Activated naive CD4-positive, alpha-beta T cell treated with anti-CD3 and anti-CD28 coated beads, Interleukin-2, amount 50 U/mL, for 16 hours (primary cell): Measurements from ENCODE around the gene RNF169.
A peak's percentile ranks its signal among the peaks of the same experiment; 100 is the strongest.

ENCODE experiments used
- DNase-seq: peaks from one replicate; pipeline ENCODE4 v3.0.0-alpha.2; 2020

RNF169 gene, protein sequence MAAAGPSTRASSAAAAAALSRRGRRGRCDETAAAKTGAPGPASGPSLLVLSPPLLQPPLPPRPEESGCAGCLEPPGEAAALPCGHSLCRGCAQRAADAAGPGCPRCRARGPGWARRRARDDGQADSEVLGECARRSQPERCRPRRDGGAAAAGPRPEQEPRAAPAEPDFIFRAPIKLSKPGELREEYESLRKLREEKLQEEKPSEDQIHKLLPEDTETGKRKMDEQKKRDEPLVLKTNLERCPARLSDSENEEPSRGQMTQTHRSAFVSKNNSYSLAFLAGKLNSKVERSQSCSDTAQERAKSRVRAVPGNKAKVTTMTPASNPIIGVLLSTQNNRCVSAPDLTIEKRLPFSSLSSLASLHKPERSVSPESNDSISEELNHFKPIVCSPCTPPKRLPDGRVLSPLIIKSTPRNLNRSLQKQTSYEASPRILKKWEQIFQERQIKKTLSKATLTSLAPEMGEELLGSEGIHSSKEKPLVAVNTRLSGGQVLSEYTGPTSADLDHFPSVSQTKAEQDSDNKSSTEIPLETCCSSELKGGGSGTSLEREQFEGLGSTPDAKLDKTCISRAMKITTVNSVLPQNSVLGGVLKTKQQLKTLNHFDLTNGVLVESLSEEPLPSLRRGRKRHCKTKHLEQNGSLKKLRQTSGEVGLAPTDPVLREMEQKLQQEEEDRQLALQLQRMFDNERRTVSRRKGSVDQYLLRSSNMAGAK

DNA sequence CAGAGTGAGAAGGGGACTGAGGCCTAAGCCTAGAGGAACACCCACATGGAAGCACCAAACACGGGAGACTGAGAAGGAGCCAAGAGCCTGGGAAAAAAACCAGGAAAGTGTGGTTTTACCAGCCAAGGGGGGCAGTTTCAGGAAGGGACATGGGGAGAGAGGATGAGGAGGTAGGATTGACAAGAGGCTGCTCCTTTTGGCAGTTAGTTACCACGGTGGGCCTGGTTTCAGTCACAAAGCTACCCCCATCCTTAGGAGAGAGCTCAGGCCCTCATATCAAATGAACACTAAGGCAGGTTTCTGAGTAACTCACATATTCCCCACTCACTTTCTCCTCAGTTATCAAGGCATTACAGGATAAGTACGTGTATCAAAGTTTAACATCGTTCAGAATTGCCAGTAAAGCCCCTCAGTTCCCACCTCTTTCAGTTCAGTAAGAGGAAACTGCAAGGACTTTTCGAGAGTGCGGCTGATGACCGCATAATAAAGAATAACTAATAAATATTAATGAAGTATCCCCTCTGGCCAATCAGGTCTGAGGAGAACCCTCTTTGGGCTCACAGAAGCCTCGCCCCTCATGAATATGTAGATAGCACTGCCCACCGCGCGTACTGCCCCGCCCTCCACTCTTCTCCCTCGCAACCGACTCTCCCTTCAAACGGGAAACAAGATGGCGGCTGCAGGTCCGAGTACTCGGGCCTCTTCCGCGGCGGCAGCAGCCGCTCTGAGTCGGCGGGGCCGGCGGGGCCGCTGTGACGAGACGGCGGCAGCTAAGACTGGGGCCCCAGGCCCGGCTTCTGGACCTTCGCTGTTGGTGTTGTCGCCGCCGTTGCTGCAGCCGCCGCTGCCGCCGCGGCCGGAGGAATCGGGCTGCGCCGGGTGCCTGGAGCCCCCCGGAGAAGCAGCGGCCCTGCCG lies at the start of gene RNF169:
Gene RNF169 (plus strand): TSS at position 639 of the 916 bp plus-strand sequence. CDS start 32 bp downstream, at position 671.
- DNase-seq: peak; percentile 90

DNA sequence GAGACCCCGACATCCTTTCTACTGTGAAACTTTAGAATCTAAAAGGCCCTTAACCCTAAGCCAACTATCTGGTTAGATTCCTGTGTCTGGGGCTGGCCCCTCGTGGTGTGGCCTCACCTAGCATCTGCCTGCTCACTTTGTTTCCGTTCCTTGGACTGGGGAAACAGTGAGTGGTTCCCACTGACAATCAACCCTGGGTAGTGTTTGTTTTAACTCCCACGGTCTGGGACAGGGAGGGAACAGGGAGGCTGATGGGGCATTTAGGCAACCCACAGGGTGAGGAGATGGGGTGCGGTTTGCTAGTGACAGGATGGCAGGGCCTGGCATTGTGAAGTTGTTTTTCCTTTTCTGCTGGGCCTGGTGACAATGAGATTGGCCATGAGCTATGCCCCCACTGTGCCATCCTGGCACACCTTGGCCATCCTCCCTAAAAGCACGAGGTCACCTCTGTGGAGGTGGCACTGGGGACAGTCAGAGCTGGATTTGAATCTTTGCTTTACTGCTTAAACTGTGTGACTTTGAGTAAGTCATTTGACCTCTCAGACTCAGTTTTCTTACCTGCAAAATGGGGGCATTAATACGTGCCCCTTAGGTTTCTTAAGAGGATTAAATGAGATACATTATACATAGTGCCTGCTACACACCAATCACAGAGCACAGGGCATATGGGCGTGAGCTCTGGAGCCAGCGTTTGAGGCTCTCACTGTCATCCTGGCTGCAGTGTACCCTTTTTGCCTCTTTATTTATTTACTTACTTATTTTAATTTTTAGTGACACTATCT lies 48.8 kb upstream of the RNF169 start:
- no peak for DNase-seq

DNA sequence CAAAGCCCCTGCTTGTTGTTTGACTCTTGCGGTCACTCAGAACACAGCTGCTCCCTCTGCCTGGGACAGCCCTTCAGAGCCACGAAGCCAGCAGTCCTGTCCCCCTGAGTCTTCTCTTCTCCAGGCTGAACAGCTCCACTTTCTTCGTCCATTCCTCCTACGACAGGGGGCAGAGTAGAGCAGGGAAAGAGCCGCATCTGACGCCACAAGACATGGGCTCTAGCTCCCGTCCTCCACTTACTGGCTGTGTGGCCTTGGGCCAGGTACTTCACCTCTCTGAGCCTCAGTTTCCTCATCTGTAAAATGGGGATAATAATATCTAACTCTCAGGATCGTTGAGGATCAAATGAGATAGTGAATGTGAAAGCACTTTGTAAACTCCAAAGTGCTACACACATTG lies 47.3 kb upstream of the RNF169 start:
- DNase-seq: no peak

DNA sequence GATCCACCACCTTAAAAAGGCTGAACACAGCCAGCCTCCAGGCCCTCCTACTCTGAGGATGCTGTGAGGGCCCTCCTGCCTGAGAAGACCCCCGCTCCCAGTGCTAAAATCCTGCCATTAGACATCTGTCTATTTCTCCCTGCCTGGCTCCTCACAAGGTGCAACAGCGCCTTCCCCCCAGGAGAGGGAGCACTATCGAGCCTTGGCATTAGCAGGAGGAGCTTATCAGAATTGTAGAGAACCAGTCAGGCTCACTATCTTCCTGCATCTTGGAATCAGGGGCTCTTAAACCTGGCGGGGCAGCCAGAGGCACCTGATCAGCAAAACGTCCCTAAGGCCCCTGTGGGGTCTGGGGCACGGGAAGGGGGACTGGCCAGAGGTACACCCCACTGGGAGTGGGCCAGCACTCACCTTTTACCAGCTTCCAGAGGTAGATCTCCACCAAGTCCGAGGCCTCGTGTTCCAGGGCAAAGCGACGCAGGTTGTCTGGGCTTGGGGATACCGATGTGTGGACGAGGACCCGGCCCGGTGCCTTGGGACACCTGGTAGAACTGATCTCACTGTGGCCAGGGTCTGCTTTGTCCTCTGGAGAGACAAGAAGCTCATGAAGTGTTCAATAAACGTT lies 46.2 kb upstream of the RNF169 start:
- peak; percentile 59 for DNase-seq

DNA sequence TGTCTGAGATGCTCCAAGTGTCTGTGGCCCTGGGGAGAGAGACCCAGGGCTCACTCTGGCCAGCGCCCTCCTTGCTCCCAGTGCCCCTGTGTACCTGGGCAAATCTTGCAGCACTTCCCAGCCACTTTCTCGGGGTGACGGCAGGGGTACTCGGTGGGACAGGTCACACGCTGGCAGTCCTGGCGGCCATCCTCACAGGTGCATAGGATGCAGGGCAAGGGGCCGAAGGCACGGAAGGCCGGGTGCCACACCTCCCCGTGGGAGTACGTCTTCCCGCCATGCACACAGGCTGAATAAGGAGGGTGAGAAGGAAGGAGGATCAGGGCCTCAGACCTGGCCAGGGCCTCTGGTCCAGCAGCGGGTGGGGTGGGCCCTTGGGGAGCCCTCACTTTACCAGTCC lies 45.4 kb upstream of the RNF169 start:
- DNase-seq: no peak

DNA sequence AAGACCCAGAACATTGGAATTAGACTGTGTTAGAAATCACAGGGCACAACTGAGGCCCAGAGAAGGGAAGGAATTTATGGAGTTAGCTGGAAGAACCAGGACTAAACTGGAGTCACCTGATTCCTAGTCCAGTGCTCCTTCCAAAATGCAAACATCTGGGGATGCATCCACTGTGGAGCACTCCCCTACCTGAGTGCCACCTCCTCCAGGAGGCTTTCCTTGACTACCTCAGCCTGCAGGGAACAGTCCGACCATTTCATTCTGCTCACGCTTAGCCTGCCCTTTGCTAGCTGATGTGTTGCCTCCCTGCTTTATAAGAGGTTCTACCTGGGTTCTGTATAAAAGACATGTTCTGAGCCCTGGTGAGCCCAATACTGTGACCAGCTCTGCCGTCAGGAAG lies 41.5 kb upstream of the RNF169 start:
- DNase-seq: no peak

DNA sequence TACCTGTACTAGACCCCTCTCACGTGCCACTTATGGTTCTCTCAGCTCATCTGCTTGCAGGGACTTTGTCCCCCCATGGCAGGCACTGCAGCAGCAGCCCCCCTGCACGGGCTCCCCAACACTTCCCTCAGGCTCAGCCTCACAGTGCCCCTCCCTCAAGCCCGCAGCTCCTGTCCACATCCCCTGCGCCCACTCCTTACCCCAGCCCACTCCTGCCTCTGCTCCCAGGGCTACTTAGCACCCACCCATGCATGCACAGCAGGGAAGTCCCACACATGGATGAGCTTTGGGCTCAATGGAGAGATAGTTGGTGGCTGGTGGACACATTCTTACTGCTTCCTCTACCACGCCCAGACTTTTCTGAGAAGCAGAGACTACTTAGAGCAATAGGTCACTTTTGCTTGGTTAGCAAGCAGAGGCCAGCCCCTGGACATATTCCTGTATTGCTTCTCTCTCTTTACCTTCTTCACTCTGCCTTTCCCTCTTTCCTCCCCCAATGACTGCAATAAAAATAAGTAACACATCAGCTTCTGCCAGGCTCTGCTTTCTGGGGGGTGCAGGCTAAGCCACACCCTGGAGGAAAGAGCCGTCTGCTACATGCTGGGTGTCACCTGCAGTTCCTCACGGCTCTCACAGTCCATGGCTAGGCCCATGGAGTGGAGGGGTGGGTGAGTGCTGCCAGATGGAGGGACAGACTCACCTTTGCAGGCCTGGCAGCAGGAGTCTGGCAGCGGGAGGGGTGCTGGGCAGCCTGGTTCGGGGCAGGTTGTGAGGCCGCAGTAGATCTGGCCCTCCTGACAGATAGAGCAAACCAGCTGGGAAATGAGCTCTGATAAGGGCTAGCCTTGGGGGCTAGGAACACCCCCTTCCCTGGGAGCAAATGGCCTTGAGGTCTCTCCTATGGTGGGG lies 40.8 kb upstream of the RNF169 start:
- no peak for DNase-seq

DNA sequence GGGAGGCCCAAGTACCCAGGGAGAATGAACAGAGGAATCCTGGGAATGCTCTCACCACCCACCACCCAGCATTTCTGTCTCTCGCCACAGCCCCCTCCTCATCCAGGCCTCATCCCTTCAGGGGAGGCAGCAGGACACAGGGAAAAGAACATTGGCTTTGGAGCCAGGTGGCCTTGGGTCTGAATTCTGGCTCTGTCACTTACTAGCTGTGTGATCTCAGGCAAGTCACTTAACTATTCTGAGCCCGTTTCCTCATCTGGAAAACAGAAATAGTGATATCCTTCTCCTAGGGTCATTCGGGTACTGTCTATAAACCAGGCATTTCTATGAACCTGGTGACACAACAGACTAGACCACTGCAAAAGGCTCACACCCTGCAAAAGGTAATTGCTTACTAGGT lies 39.5 kb upstream of the RNF169 start:
- DNase-seq: no peak

DNA sequence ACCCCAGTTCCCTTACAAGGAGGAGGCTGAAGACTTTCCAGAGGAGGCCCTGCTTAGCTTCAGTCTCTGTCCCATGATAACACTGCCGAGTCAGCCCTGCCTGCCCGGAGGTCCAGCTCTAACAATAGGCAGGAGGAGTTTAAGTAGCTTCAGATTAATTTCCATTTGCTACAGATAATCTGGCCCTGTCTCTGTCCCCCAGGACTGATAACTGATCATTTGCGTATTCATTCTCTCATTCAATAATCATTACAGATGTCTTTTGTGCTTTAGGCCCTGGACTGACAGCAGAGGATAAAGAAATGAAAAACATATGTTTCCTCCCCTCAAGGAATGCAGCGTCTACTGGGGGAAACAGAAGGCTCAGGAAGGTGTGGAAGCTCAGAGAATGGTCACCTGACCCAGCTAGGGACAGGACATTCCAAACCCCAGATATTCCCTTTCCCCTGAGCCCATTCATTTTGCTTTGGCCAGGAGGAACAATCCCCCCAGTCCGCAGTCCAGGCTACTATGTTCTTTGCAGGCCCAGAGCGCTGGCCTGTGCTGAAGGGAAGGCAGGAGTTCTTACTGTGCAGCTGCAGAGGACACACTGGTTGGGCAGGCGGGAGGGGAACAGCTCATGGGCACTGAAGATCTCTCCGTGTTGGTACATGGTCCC lies 38.2 kb upstream of the RNF169 start:
- no peak for DNase-seq

DNA sequence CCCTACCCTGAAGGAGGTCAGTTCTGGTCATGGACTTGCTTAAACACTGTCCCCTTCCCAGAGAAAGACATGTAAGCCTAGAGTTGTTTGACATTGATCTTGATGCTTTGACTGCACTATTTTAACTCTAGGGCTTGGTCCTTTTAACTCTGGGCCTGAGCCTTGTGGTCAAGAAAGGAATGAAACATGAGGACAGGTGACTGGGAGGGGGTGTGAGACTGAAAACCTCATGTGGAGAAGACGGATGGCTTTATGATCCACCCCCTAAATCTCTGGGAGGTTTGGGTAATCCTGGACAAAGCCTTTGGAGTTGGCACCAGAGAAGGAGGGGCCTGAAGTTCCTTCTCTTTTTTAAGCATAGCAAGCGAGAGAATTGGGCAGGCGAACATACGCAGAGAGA lies 35.0 kb upstream of the RNF169 start:
- no peak for DNase-seq

DNA sequence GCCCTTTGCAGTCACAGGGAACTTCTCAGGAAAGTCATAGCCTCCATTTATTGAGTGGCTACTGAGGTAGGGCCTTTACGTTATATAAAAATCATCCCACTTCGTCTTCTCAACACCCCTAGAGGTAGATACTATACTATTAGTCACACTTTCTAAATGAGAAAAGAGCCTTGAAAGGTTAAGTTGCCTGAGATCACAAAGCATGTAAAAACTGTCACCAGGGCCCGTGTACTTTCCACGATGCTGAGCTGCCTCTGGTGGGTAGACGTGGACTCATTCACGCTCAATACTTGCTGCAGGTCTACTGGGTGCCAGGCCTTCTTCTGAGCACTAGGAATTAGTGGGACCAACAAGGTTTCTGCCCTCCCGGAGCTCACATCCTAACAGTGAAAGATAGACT lies 33.7 kb upstream of the RNF169 start:
- no peak for DNase-seq

DNA sequence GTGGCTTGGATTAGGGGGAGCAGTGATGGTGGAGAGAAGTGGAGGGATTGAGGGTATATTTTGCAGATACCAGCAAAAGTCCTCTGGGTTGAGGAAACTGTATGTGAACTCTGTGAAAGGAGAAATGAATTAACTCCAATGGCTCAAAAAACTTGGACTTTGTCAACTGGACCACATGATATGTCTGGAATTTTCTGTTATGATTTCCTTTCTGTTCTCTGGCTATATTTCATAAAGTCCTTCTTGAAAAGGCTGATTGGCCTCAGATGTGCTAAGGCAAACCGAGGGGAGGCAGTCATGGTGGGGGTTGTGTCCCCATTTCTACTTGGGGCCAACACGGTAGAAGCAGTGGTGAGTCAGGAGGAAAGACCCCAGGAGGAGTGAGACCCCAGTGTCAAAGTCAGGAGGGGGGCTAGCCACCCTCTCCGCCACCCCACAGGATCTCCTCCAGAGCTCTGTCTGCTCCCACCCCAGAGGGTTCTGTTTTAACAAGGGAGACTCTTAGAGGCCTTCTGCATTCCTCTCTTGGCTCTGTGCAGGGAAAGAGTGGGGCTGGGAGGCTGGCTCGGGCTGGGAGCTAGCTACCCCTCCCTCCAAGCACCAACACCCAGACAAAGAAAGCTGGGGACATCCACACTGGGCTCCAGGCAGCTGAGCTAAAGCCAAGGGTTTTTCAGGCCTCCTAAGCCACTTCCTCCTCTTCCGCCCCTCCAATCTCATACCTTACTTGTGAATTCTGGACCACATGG lies 31.3 kb upstream of the RNF169 start:
- DNase-seq: no peak

DNA sequence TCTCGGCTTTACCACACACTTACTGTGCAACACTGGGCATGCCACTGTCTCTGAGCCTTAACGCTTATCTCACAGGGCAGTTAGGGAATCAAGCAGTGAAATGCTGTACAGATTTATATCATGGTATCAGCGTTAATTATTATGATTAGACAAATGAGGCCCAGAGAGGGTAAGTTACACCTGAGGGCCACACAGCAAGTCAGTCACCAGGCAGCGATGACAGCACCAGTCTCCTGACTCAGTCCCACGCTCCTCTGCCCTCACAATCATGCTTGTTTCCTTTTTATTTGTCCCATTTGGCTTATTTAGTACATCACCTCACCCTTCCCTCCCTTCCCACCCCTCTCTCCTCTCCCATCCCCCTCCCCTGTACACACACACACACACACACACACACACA lies 29.6 kb upstream of the RNF169 start:
- no peak for DNase-seq

DNA sequence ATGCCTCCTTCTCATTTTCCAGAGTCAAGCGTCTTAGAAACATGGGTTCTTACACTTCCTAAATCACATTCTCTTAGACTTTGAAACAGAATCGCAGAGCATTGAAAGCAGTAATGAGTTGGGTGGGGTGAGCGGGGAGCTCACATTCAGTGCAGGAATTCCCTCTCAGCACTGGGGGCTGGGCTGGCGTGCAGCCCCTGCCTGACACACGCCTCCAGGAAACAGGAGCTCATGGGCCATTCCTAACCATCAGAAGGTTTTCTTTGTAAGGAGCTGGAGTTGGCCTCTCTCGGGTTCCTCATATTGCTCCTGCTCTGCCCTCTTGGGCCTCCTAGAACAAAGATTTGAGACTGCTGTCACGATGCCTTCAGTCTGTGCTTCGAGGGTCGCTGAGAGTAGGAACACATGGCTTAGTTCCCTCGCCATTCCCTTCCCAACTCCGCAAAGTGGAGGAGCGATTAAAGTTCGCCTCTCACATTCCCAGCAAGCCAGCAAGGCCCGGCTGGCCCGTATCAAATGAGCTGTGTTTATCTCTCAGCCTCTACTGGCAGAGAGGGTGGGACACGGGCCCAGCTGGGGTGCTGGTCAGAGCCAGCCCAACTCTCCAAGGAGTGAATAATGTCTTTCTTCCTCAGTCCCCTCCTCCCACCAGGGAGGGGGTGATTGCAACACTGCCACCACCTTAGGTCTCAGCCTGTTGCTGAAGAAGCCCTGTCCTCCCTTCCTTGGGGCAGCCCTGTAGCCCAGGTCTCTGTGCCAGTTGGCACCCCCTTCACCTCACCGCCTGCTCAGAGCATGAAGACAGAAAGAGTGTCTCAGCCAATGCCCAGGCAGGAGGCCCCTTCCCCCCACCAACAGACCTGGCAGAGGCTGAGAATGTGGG lies 27.8 kb upstream of the RNF169 start:
- DNase-seq: no peak

DNA sequence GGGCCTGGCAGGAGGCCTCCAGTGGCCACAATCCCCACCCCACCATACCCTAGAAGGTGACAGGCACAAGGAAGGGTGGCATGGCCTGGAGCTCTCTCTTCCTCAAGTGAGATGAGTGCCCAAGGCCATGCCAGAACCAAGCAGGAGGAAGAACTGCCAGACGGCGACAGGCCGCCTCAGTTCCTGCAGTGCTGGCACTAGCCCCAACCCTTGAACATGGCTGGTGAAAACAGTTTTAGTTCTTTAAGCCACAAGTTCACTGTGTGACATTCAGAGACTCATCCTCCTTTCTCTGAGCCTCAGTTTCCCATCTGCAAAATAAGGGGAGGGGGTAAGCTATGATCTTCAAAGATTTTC lies 27.2 kb upstream of the RNF169 start:
- DNase-seq: no peak

DNA sequence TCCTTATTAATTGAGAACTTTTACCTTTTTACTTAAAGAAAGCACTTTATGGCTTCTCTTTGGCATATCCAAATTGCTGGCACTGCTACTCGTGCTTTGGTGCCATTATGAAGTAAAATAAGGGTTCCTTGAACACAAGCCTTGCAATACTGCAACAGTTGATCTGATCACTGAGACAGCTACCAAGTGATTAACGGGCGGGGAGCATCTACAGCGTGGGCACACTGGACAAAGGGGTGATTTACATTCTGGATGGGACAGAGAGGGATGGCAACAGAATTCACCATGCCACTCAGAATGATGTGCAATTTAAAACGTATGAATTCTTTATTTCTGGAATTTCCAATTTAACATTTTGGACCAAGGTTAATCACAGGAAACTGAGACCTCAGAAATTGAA lies 25.1 kb upstream of the RNF169 start:
- no peak for DNase-seq

DNA sequence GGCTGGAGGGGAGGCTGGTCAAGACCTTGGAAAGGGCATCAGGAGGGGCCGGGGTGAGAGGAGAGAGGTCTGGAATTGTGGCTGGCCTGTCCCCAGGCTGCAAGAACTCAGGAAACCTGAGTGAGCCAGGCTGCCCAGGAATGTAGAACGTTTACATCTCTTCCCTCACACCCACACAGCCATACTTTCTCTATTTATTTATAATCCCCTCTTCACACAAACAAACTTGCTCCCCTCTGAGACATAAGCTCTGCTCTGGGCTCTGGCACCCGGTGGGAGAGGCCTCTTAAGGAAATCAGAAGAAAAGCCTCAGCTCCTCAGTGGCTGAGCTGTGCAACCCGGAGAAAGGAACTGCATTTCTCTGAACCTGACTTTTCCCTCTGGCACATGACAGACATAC lies 22.9 kb upstream of the RNF169 start:
- no peak for DNase-seq

DNA sequence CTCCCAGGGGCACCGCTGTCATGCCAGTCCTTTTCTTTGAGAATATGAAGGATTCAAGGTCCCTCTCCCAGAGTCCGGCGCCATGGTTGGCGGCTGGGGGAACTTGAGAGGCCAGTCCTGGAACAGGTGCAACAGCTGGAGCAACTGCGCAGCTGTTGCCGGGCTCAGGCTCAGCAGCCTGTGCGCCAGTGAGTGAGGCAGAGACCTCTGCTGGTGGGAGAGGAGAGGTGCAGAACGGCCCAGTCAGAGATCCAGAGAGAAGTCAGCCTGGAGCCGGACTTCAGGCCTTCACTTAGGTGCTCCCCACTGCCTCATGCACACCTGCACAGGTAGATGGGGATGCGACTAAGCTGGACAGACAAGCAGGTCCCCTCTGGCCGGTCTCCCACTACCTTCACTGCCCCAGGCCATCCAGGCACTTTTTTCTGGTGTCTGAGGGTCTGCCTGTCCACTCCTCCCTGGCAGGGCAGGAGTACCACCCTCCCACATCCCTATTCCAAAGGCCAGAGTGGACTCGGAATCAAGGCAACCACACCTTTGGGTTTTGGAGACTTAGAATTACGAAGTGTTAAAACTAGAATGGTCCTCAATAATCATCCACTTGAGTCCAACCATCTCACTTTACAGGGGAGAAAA lies 22.0 kb upstream of the RNF169 start:
- DNase-seq: peak; percentile 58
